MCF 10A (cell line): ENCODE results near the gene CTBP2. TPM values are rescaled to one million over a fixed set of nuclear protein-coding genes. Genes with fewer than 3 reads are reported as not detected.
A peak's percentile ranks its signal among the peaks of the same experiment; 100 is the strongest.

ENCODE experiments used
- BruUV-seq: library from RNA; stranded (reverse); fragments of 400-500 nt; replicated peaks from 2 replicates; lab custom pipeline; 2021; lab: Mats Ljungman, UMichigan
- CTCF ChIA-PET: fragments of 300-600 bp; sonication (Branson Sonifier 250); formaldehyde crosslinking; extraction: SDS; loops from one replicate; lab custom pipeline; 2021; ENCODE audit warnings: antibody characterized with exemption, inconsistent platforms; lab: Yijun Ruan, JAX
- POLR2A ChIA-PET: fragments of 300-600, 350-650 bp; sonication (Branson Sonifier 250); formaldehyde crosslinking; extraction: SDS; loops from one replicate; lab custom pipeline; 2020; ENCODE audit warnings: antibody characterized with exemption, inconsistent platforms; lab: Yijun Ruan, JAX
- DNase-seq: peaks from one replicate; pipeline ENCODE4 v3.0.0-alpha.2; 2018; ENCODE audit not compliant: unreplicated experiment
- H3K27ac Mint-ChIP-seq: one replicate; pipeline ENCODE4 v1.8.0; 2022; ENCODE audit warnings: mild to moderate bottlenecking, low read depth, mixed read lengths; ENCODE audit not compliant: unreplicated experiment
- H3K27me3 Mint-ChIP-seq: one replicate; pipeline ENCODE4 v1.8.0; 2022; ENCODE audit warnings: mixed read lengths; ENCODE audit not compliant: insufficient read depth, unreplicated experiment
- H3K36me3 Mint-ChIP-seq: one replicate; pipeline ENCODE4 v1.8.0; 2022; ENCODE audit warnings: mild to moderate bottlenecking, moderate library complexity, mixed read lengths; ENCODE audit not compliant: insufficient read depth, unreplicated experiment
- H3K4me1 Mint-ChIP-seq: one replicate; pipeline ENCODE4 v1.8.0; 2022; ENCODE audit warnings: mixed read lengths; ENCODE audit not compliant: insufficient read depth, unreplicated experiment
- H3K4me3 Mint-ChIP-seq: one replicate; pipeline ENCODE4 v1.8.0; 2022; ENCODE audit warnings: mild to moderate bottlenecking, moderate library complexity, mixed read lengths; ENCODE audit not compliant: unreplicated experiment
- H3K9me3 Mint-ChIP-seq: one replicate; pipeline ENCODE4 v1.8.0; 2022; ENCODE audit warnings: mixed read lengths; ENCODE audit not compliant: unreplicated experiment
- intact Hi-C: fragments of 100-400 bp; cut with micrococcal nuclease; formaldehyde crosslinking; loops from 2 replicates; pipeline ENCODE4 v1.14.1; 2022
- total RNA-seq: library from RNA; stranded (reverse); gene quantifications from 2 replicates; pipeline ENCODE4 v1.2.3, GENCODE V29; 2022
- TF ChIP-seq, protein P1 (sequence below): fragments of 200-600 bp; IDR thresholded peaks from one replicate; pipeline ENCODE4 v1.8.0; 2022; ENCODE audit warnings: antibody characterized with exemption, mild to moderate bottlenecking; ENCODE audit not compliant: unreplicated experiment

The CTBP2 gene
- total RNA-seq, 1 experiment from 2014 or later: 152 TPM

DNA sequence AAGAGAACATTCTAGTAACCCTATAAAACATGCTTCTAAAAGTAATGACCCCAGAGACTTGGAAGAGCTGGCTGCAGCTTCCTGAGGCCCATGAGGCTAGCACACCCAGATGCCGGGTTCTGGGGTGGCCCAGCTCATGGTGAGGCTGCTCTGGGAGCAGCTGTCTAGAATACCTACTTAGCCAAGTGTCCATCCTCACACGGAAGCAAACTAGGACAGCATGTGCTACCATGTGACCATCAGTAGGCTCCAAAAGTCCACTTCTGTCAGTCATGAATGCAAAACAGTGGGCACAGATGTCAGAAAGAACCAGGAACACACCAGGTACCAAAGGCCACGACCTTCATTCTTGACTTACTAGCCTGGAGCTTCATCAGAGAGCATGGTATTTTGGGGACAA lies 32.4 kb downstream of the CTBP2 start:
- no peak for DNase-seq
- POLR2A ChIA-PET: interaction anchor here (0.7 to 7.9 kb wide), 4 partner anchors 12 to 91 kb away, joined by 3 to 165 read pairs (median 5); no protein-coding TSS in a partner anchor
- peaks cover 58% of the 10 kb centered on the region for H3K4me1 Mint-ChIP-seq
- peak overlapping the region; percentile 50 for H3K27ac Mint-ChIP-seq
- TF ChIP-seq, protein P1, sequence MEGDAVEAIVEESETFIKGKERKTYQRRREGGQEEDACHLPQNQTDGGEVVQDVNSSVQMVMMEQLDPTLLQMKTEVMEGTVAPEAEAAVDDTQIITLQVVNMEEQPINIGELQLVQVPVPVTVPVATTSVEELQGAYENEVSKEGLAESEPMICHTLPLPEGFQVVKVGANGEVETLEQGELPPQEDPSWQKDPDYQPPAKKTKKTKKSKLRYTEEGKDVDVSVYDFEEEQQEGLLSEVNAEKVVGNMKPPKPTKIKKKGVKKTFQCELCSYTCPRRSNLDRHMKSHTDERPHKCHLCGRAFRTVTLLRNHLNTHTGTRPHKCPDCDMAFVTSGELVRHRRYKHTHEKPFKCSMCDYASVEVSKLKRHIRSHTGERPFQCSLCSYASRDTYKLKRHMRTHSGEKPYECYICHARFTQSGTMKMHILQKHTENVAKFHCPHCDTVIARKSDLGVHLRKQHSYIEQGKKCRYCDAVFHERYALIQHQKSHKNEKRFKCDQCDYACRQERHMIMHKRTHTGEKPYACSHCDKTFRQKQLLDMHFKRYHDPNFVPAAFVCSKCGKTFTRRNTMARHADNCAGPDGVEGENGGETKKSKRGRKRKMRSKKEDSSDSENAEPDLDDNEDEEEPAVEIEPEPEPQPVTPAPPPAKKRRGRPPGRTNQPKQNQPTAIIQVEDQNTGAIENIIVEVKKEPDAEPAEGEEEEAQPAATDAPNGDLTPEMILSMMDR: no peak
- CTCF ChIA-PET: interaction anchor here (0.7 to 1.5 kb wide), 3 partner anchors 14 to 80 kb away, joined by 3 to 8 read pairs (median 6); no protein-coding TSS in a partner anchor
- intact Hi-C loops: no loop called here
- H3K36me3 Mint-ChIP-seq: peaks cover 41% of the 10 kb centered on the region
- H3K4me3 Mint-ChIP-seq: no peak overlapping the region
- H3K9me3 Mint-ChIP-seq: no peaks in the 10 kb centered on the region
- no peaks in the 10 kb centered on the region for H3K27me3 Mint-ChIP-seq
- no TSS peak for BruUV-seq

DNA sequence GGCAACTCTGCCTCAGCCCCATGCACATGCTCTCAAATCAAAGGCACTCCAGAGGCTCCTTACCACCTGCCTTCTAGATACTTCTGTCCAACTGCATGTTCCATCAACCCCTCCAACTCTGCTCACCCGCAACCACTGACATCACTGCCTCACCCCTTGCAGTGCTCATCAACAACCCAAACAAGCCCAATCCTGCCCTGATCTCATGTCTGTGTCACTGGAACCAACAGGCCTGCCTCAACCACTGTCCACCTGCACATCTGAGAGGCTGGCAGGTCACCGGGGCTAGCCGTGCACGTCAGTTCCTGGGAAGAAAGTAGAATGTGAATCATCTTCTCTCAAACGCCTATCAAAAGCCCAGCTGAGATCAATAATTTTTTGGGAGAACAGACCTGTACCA lies 33.3 kb downstream of the CTBP2 start:
- Mint-ChIP-seq H3K4me1 (peaks cover 62% of the 10 kb centered on the region), H3K27me3 (no peaks in the 10 kb centered on the region), H3K4me3 (no peak overlapping the region), H3K27ac (peak overlapping the region; percentile 50), H3K9me3 (no peaks in the 10 kb centered on the region), H3K36me3 (peaks cover 41% of the 10 kb centered on the region)
- intact Hi-C loops: no loop called here
- CTCF ChIA-PET: interaction anchor here (1.5 kb wide), 1 partner anchor 79 kb away, joined by 3 read pairs; no protein-coding TSS in a partner anchor
- BruUV-seq: no TSS peak
- TF ChIP-seq, protein P1: no peak
- POLR2A ChIA-PET: interaction anchor here (0.7 to 7.9 kb wide), 4 partner anchors 13 to 42 kb away, joined by 3 to 165 read pairs (median 4); no protein-coding TSS in a partner anchor
- DNase-seq: peak; percentile 63

GRCh38 chr10:125125951-125126735 lies 34.2 kb downstream of the CTBP2 start:
- CTCF ChIA-PET: interaction anchor here (0.6 kb wide), 1 partner anchor 36 kb away, joined by 3 read pairs; no protein-coding TSS in a partner anchor
- Mint-ChIP-seq H3K4me3 (no peak overlapping the region), H3K9me3 (no peaks in the 10 kb centered on the region), H3K27ac (peak overlapping the region; percentile 50), H3K4me1 (peaks cover 63% of the 10 kb centered on the region), H3K27me3 (no peaks in the 10 kb centered on the region), H3K36me3 (peaks cover 38% of the 10 kb centered on the region)
- intact Hi-C loops: no loop called here
- DNase-seq: no peak
- POLR2A ChIA-PET: interaction anchor here (0.6 to 7.9 kb wide), 7 partner anchors 20 to 661 kb away, joined by 3 to 165 read pairs (median 15); no protein-coding TSS in a partner anchor
- TF ChIP-seq, protein P1: no peak
- no TSS peak for BruUV-seq

DNA sequence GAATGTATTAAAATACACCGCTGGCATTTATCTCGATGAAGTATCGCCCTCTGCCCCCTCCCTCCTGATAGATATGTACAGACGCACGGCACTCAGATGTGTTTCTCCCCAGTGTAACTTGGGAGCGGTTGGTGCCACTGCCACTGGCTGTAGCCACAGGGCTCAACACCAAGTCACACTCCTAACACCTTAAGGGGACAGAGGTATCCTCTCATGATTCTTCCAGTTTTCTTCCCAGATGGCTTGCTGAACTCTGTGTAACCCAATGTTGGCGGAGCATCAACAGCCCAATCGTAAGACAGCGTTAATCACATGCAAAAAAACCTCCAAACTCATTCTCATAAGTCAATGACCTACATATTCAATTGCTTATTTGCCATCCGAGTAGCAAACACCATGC lies 35.5 kb downstream of the CTBP2 start:
- Mint-ChIP-seq H3K27ac (peak overlapping the region; percentile 93), H3K27me3 (no peaks in the 10 kb centered on the region), H3K36me3 (peaks cover 31% of the 10 kb centered on the region), H3K4me1 (peaks cover 75% of the 10 kb centered on the region), H3K4me3 (peak overlapping the region; percentile 10), H3K9me3 (no peaks in the 10 kb centered on the region)
- intact Hi-C loops: loop anchor here (5.0 kb wide), 1 partner anchor 32 kb away; no protein-coding TSS in a partner anchor
- TF ChIP-seq, protein P1: no peak
- CTCF ChIA-PET: interaction anchor here (0.6 to 2.1 kb wide), 3 partner anchors 28 to 214 kb away, joined by 4 to 10 read pairs (median 7); no protein-coding TSS in a partner anchor
- POLR2A ChIA-PET: interaction anchor here (0.6 to 7.9 kb wide), 16 partner anchors 15 to 298 kb away, joined by 3 to 165 read pairs (median 5); partner anchors contain the start of gene CTBP2
- BruUV-seq: no TSS peak
- DNase-seq: no peak
